Activated CD4-positive, alpha-beta T cell treated with anti-CD3 and anti-CD28 coated beads, Interleukin-2, amount 10 ng/mL, durations not matched to agents 7 days and 5 days (primary cell): Measurements from ENCODE around the gene ALKBH7. TPM values are rescaled to one million over a fixed set of nuclear protein-coding genes. Genes with fewer than 3 reads are reported as not detected.

Source experiments
- CTCF ChIA-PET: fragments of 350-600 bp; sonication (Branson Sonifier 250); formaldehyde crosslinking; loops from one replicate; lab custom pipeline; 2021; ENCODE audit warnings: antibody characterized with exemption; lab: Charles Lee
- POLR2A ChIA-PET: fragments of 350-600 bp; sonication (Branson Sonifier 250); formaldehyde crosslinking; loops from one replicate; lab custom pipeline; 2021; ENCODE audit warnings: antibody characterized with exemption; lab: Charles Lee
- DNase-seq: peaks from one replicate; pipeline ENCODE4 v3.0.0-alpha.2; 2020
- H3K27ac Mint-ChIP-seq: one replicate; pipeline ENCODE4 v1.8.0; 2021; ENCODE audit warnings: mild to moderate bottlenecking, moderate library complexity, mixed read lengths
- H3K27me3 Mint-ChIP-seq: one replicate; pipeline ENCODE4 v1.8.0; 2021; ENCODE audit warnings: mixed read lengths
- H3K36me3 Mint-ChIP-seq: one replicate; pipeline ENCODE4 v1.8.0; 2021; ENCODE audit warnings: low read depth, mixed read lengths
- H3K4me1 Mint-ChIP-seq: one replicate; pipeline ENCODE4 v1.8.0; 2021; ENCODE audit warnings: mixed read lengths
- H3K4me3 Mint-ChIP-seq: one replicate; pipeline ENCODE4 v1.8.0; 2021; ENCODE audit warnings: mild to moderate bottlenecking, moderate library complexity, mixed read lengths
- H3K9me3 Mint-ChIP-seq: one replicate; pipeline ENCODE4 v1.8.0; 2021; ENCODE audit warnings: mixed read lengths
- total RNA-seq, 2 experiments: library from RNA; stranded (reverse); gene quantifications; one replicate each; pipeline ENCODE4 v1.2.3, GENCODE V29; 2021

ALKBH7 gene
- total RNA-seq, 2 experiments from 2014 or later: 32.8 to 48.2 TPM

- peaks cover 9% of the 10 kb centered on the region for H3K36me3 Mint-ChIP-seq
- H3K9me3 Mint-ChIP-seq: no peaks in the 10 kb centered on the region
- H3K27ac Mint-ChIP-seq: peak overlapping the region; percentile 19
- H3K27me3 Mint-ChIP-seq: no peaks in the 10 kb centered on the region
- H3K4me3 Mint-ChIP-seq: peak overlapping the region; percentile 89
- CTCF ChIA-PET: no interaction called here
- no peak for DNase-seq
- H3K4me1 Mint-ChIP-seq: peaks cover 16% of the 10 kb centered on the region
- POLR2A ChIA-PET: no interaction called here
Observed at GRCh38 chr19:6374161-6374709, 1.6 kb downstream of the ALKBH7 start.

- Mint-ChIP-seq H3K4me3 (no peak overlapping the region), H3K9me3 (no peaks in the 10 kb centered on the region), H3K36me3 (peaks cover 6% of the 10 kb centered on the region), H3K27ac (no peak overlapping the region), H3K4me1 (peaks cover 13% of the 10 kb centered on the region), H3K27me3 (no peaks in the 10 kb centered on the region)
- ChIA-PET POLR2A (no interaction called here), CTCF (no interaction called here)
- DNase-seq: no peak
Observed at GRCh38 chr19:6374711-6375410, 2.3 kb downstream of the ALKBH7 start.

GRCh38 chr19:6375411-6376010 lies 2.9 kb downstream of the ALKBH7 start, which contains the start of gene PSPN:
PSPN (minus strand) TSS chr19:6375933; CDS start chr19:6375849, 84 bp downstream.
- Mint-ChIP-seq H3K4me1 (peaks cover 12% of the 10 kb centered on the region), H3K9me3 (no peaks in the 10 kb centered on the region), H3K4me3 (no peak within 1 kb of the TSS), H3K27ac (no peak within 1 kb of the TSS), H3K36me3 (peaks cover 10% of the 10 kb centered on the region), H3K27me3 (no peaks in the 10 kb centered on the region)
- ChIA-PET CTCF (no interaction called here), POLR2A (no interaction called here)
- DNase-seq: no peak

- H3K9me3 Mint-ChIP-seq: no peaks in the 10 kb centered on the region
- H3K4me3 Mint-ChIP-seq: no peak overlapping the region
- no peak for DNase-seq
- H3K36me3 Mint-ChIP-seq: peaks cover 18% of the 10 kb centered on the region
- POLR2A ChIA-PET: interaction anchor here (0.6 kb wide), 1 partner anchor 634 kb away, joined by 3 read pairs; no protein-coding TSS in a partner anchor
- CTCF ChIA-PET: interaction anchor here (0.6 to 1.7 kb wide), 4 partner anchors 9 to 136 kb away, joined by 3 to 5 read pairs (median 4); no protein-coding TSS in a partner anchor
- no peak overlapping the region for H3K27ac Mint-ChIP-seq
- no peaks in the 10 kb centered on the region for H3K27me3 Mint-ChIP-seq
- H3K4me1 Mint-ChIP-seq: peaks cover 12% of the 10 kb centered on the region
Observed at GRCh38 chr19:6376512-6377190, 4.1 kb downstream of the ALKBH7 start.

GRCh38 chr19:6378041-6378440 lies 5.4 kb downstream of the ALKBH7 start:
- no peaks in the 10 kb centered on the region for H3K9me3 Mint-ChIP-seq
- no peak for DNase-seq

GRCh38 chr19:6378486-6378885 lies 5.9 kb downstream of the ALKBH7 start:
- H3K4me1 Mint-ChIP-seq: peaks cover 6% of the 10 kb centered on the region
- no peaks in the 10 kb centered on the region for H3K27me3 Mint-ChIP-seq
- CTCF ChIA-PET: interaction anchor here (0.7 kb wide), 1 partner anchor 95 kb away, joined by 3 read pairs; no protein-coding TSS in a partner anchor
- no peak for DNase-seq
- H3K36me3 Mint-ChIP-seq: peaks cover 31% of the 10 kb centered on the region
- no peak overlapping the region for H3K4me3 Mint-ChIP-seq
- no peaks in the 10 kb centered on the region for H3K9me3 Mint-ChIP-seq
- POLR2A ChIA-PET: no interaction called here
- H3K27ac Mint-ChIP-seq: no peak overlapping the region

More at GRCh38 chr19:6378041-6378440, 5.4 kb downstream of the ALKBH7 start:
- H3K4me1 Mint-ChIP-seq: peaks cover 8% of the 10 kb centered on the region
- peaks cover 29% of the 10 kb centered on the region for H3K36me3 Mint-ChIP-seq
- H3K4me3 Mint-ChIP-seq: no peak overlapping the region
- ChIA-PET POLR2A (no interaction called here), CTCF (interaction anchor here (0.7 to 1.7 kb wide), 2 partner anchors 8 to 94 kb away, joined by 3 to 4 read pairs; no protein-coding TSS in a partner anchor)
- H3K27ac Mint-ChIP-seq: no peak overlapping the region
- H3K27me3 Mint-ChIP-seq: no peaks in the 10 kb centered on the region

- no peaks in the 10 kb centered on the region for H3K27me3 Mint-ChIP-seq
- DNase-seq: no peak
- no peaks in the 10 kb centered on the region for H3K9me3 Mint-ChIP-seq
- ChIA-PET POLR2A (interaction anchor here (0.6 kb wide), 1 partner anchor 45 kb away, joined by 3 read pairs; the partner anchor contains the start of gene KHSRP), CTCF (no interaction called here)
- no peaks in the 10 kb centered on the region for H3K4me1 Mint-ChIP-seq
- H3K4me3 Mint-ChIP-seq: no peak overlapping the region
- H3K27ac Mint-ChIP-seq: no peak overlapping the region
- H3K36me3 Mint-ChIP-seq: peaks cover 36% of the 10 kb centered on the region
Observed at GRCh38 chr19:6379744-6380143, 7.2 kb downstream of the ALKBH7 start.

GRCh38 chr19:6381030-6381750 lies 8.6 kb downstream of the ALKBH7 start:
- H3K4me3 Mint-ChIP-seq: no peak overlapping the region
- ChIA-PET POLR2A (no interaction called here), CTCF (no interaction called here)
- H3K27me3 Mint-ChIP-seq: no peaks in the 10 kb centered on the region
- H3K27ac Mint-ChIP-seq: no peak overlapping the region
- no peaks in the 10 kb centered on the region for H3K9me3 Mint-ChIP-seq
- no peak for DNase-seq
- H3K36me3 Mint-ChIP-seq: peaks cover 40% of the 10 kb centered on the region
- H3K4me1 Mint-ChIP-seq: no peaks in the 10 kb centered on the region

DNA sequence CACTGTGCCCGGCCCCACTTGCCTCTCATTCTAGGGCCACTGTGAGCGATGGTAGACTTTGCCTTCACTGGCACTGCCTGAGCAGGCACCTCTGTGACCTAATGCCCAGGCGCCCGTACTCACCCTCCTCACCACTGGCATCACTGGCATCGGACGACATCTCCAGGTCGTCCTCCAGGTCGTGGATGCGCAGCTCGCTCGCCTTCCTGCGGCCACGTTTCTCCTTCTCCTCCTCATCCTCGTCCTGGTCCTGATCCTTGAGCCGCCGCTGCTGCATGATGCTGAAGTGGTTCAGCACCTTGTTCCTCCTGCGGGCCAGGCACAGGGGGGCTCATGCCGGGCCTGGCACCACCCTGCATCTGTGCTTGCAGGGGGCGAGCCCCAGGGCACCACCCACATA lies 10.6 kb downstream of the ALKBH7 start:
- Mint-ChIP-seq H3K36me3 (peaks cover 48% of the 10 kb centered on the region), H3K27me3 (no peaks in the 10 kb centered on the region), H3K9me3 (no peaks in the 10 kb centered on the region), H3K4me1 (peaks cover 2% of the 10 kb centered on the region), H3K4me3 (no peak overlapping the region), H3K27ac (no peak overlapping the region)
- CTCF ChIA-PET: no interaction called here
- POLR2A ChIA-PET: no interaction called here
- no peak for DNase-seq

DNA sequence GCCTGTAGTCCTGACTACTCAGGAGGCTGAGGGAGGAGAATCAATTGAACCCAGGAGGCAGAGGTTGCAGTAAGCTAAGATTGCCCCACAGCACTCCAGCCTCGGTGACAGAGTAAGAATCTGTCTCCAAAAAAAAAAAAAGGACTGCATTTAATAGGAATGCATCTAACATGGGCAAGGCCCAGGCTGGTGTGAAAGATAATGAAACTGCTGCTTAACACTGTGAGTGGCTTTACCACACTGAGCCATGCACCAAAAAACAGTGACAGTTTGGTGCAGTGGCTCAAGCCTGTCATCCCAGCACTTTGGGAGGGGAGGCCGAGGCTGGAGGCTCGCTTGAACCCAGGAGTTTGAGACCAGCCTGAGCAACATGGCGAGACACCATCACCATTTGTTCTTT lies 11.8 kb downstream of the ALKBH7 start:
- H3K27me3 Mint-ChIP-seq: no peaks in the 10 kb centered on the region
- no peak overlapping the region for H3K4me3 Mint-ChIP-seq
- peaks cover 52% of the 10 kb centered on the region for H3K36me3 Mint-ChIP-seq
- H3K27ac Mint-ChIP-seq: no peak overlapping the region
- DNase-seq: no peak
- ChIA-PET POLR2A (no interaction called here), CTCF (interaction anchor here (0.5 kb wide), 1 partner anchor 90 kb away, joined by 4 read pairs; no protein-coding TSS in a partner anchor)
- H3K4me1 Mint-ChIP-seq: peaks cover 4% of the 10 kb centered on the region
- H3K9me3 Mint-ChIP-seq: no peaks in the 10 kb centered on the region

DNA sequence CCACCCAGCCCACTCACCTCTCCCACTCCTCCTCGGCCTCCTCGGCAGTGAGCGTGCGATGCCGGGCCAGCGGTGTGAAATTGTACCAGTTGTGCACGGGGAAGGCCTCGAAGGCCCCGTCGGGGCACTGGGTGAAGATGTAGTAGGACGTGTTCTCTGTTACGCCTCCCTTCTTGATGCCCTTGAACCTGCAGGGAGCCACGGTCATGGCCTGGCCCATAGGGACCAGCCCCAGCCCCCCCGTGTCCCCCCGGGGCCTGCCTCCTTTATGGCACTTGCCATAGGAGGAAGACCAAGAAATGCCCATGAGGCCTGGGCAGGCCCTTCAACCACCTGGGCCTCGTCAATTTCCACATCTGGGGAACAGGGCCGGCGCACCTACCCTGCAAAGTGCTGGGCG lies 14.8 kb downstream of the ALKBH7 start:
- ChIA-PET CTCF (interaction anchor here (0.6 to 1.3 kb wide), 4 partner anchors 14 to 1473 kb away, joined by 3 to 5 read pairs (median 4); partner anchors contain the start of gene ALKBH7), POLR2A (no interaction called here)
- Mint-ChIP-seq H3K4me1 (peaks cover 16% of the 10 kb centered on the region), H3K36me3 (peaks cover 42% of the 10 kb centered on the region), H3K27me3 (no peaks in the 10 kb centered on the region), H3K4me3 (no peak overlapping the region), H3K9me3 (no peaks in the 10 kb centered on the region), H3K27ac (no peak overlapping the region)
- DNase-seq: no peak
